Mesenchymal stem cell (in vitro differentiated cells and primary cell): ENCODE results near the gene SENP5.

Experiments
- DNase-seq: peaks from one replicate; pipeline ENCODE4 v3.0.0-alpha.2; 2013
- H2AFZ ChIP-seq: one replicate; pipeline ENCODE4 v1.6.1; 2013; ENCODE audit warnings: low read depth, mild to moderate bottlenecking, control low read depth, inconsistent platforms, low read length, moderate library complexity
- H2AK5ac ChIP-seq: 2 replicates; pipeline ENCODE4 v1.6.1; 2013; ENCODE audit warnings: low read length, moderate library complexity, mild to moderate bottlenecking, inconsistent platforms; ENCODE audit not compliant: severe bottlenecking
- H2BK120ac ChIP-seq: one replicate; pipeline ENCODE4 v1.6.1; 2013; ENCODE audit warnings: low read depth, mild to moderate bottlenecking, inconsistent platforms, low read length, moderate library complexity
- H2BK12ac ChIP-seq, 2 experiments: one replicate each; pipeline ENCODE4 v1.6.1; 2013; ENCODE audit warnings: inconsistent platforms in 2 of 2, low read length in 2 of 2, mild to moderate bottlenecking in 2 of 2, moderate library complexity in 2 of 2, control low read depth in 1 of 2
- H2BK15ac ChIP-seq: one replicate; pipeline ENCODE4 v1.6.1; 2013; ENCODE audit warnings: mild to moderate bottlenecking, low read depth, inconsistent platforms; ENCODE audit not compliant: poor library complexity, severe bottlenecking
- H2BK5ac ChIP-seq: 2 replicates; pipeline ENCODE4 v1.6.1; 2013; ENCODE audit warnings: low read depth, mild to moderate bottlenecking, low read length, control low read depth, inconsistent platforms; ENCODE audit not compliant: poor library complexity, severe bottlenecking
- H3K14ac ChIP-seq, 2 experiments: one replicate each; pipeline ENCODE4 v1.6.1; 2013; ENCODE audit warnings: inconsistent platforms in 2 of 2, low read length in 2 of 2, control low read depth in 1 of 2, mild to moderate bottlenecking in 1 of 2, moderate library complexity in 1 of 2
- H3K18ac ChIP-seq, 2 experiments: one replicate each; pipeline ENCODE4 v1.6.1; 2013; ENCODE audit warnings: inconsistent platforms in 2 of 2, low read length in 2 of 2, control low read depth in 1 of 2, low read depth in 1 of 2, mild to moderate bottlenecking in 1 of 2
- H3K23ac ChIP-seq, 2 experiments: one replicate each; pipeline ENCODE4 v1.6.1; 2013; ENCODE audit warnings: inconsistent platforms in 2 of 2, low read length in 2 of 2, mild to moderate bottlenecking in 2 of 2, moderate library complexity in 2 of 2, control low read depth in 1 of 2
- H3K27ac ChIP-seq: 2 replicates; pipeline ENCODE4 v1.5.1; 2013; ENCODE audit warnings: mild to moderate bottlenecking, moderate library complexity, low read length, control low read depth, inconsistent platforms; ENCODE audit not compliant: poor library complexity, severe bottlenecking
- H3K27me3 ChIP-seq, 2 experiments: 2 replicates each; pipeline versions ENCODE4 v1.6.1 to v1.7.0; 2013; ENCODE audit warnings: low read length in 2 of 2, mild to moderate bottlenecking in 2 of 2, moderate library complexity in 2 of 2, control low read depth in 1 of 2, inconsistent platforms in 1 of 2; ENCODE audit not compliant: control insufficient read depth in 1 of 2, insufficient read depth in 1 of 2
- H3K36me3 ChIP-seq, 2 experiments: 2 replicates each; pipeline versions ENCODE4 v1.6.1 to v1.7.0; 2013; ENCODE audit warnings: low read length in 2 of 2, control low read depth in 1 of 2, inconsistent platforms in 1 of 2, low read depth in 1 of 2, mild to moderate bottlenecking in 1 of 2; ENCODE audit not compliant: insufficient read depth in 2 of 2, control insufficient read depth in 1 of 2
- H3K4ac ChIP-seq, 2 experiments: one replicate each; pipeline ENCODE4 v1.6.1; 2013; ENCODE audit warnings: inconsistent platforms in 2 of 2, low read length in 2 of 2, mild to moderate bottlenecking in 2 of 2, moderate library complexity in 2 of 2, control low read depth in 1 of 2, low read depth in 1 of 2
- H3K4me1 ChIP-seq: 2 replicates; pipeline ENCODE4 v1.6.1; 2013; ENCODE audit warnings: low read depth, low read length, control low read depth; ENCODE audit not compliant: control insufficient read depth, insufficient read depth
- H3K4me2 ChIP-seq: 2 replicates; pipeline ENCODE4 v1.6.1; 2013; ENCODE audit warnings: low read length, mild to moderate bottlenecking, inconsistent platforms; ENCODE audit not compliant: poor library complexity, severe bottlenecking
- H3K4me3 ChIP-seq, 2 experiments: 2 replicates each; pipeline versions ENCODE4 v1.5.1 to v1.7.0; 2013; ENCODE audit warnings: low read length in 2 of 2, mild to moderate bottlenecking in 2 of 2, control low read depth in 1 of 2, low read depth in 1 of 2; ENCODE audit not compliant: insufficient read depth in 1 of 2
- H3K79me1 ChIP-seq: replicated peaks from 2 replicates; pipeline ENCODE4 v1.6.1; 2013; ENCODE audit warnings: mild to moderate bottlenecking, control low read depth, low read length, inconsistent platforms; ENCODE audit not compliant: poor library complexity, severe bottlenecking
- H3K9ac ChIP-seq: 2 replicates; pipeline ENCODE4 v1.7.0; 2013; ENCODE audit warnings: mild to moderate bottlenecking, low read length, moderate library complexity
- H3K9me3 ChIP-seq: 2 replicates; pipeline ENCODE4 v1.7.0; 2013; ENCODE audit warnings: mild to moderate bottlenecking, low read length; ENCODE audit not compliant: control insufficient read depth
- H4K8ac ChIP-seq: one replicate; pipeline ENCODE4 v1.6.1; 2013; ENCODE audit warnings: inconsistent platforms, mild to moderate bottlenecking, low read length, moderate library complexity
- H4K91ac ChIP-seq: one replicate; pipeline ENCODE4 v1.6.1; 2013; ENCODE audit warnings: mild to moderate bottlenecking, low read length, inconsistent platforms
- WGBS: methylation state at CpG from one replicate; pipeline ENCODE4 v1.1.7; 2013; ENCODE audit warnings: mixed read lengths; 5-methylcytosine and 5-hydroxymethylcytosine counted together

The SENP5 gene

DNA sequence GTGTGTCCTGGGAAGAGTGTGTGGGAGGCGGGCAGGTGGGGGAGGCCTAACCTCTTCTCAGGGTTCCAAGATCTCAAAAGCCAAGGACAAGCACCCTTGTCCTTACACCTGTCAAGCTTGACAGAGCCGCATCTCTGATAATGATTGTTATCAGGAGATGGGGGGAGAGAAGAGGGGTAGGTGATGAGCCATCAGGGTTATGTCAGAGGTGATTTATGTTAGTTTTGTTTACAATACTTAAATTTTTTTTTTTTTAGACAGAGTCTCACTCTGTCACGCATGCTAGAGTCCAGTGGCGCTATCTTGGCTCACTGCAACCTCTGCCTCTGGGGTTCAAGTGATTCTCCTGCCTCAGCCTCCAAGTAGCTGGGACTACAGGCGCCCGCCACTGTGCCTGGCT is 82.0 kb downstream of the SENP5 start:
- Histone ChIP-seq H3K9ac (no peak overlapping the region), H3K4me3 (no peak overlapping the region), H2BK15ac (no peak overlapping the region), H3K18ac (no peak overlapping the region), H3K4ac (no peak overlapping the region), H3K9me3 (no peaks in the 10 kb centered on the region), H4K8ac (no peak overlapping the region), H3K36me3 (peaks cover 15 to 19% of the 10 kb centered on the region in 2 experiments), H3K27ac (no peak overlapping the region), H3K4me1 (peaks cover 2% of the 10 kb centered on the region), H2BK120ac (no peak overlapping the region), H2AK5ac (no peak overlapping the region), H4K91ac (no peak overlapping the region), H3K79me1 (peaks cover 5% of the 10 kb centered on the region), H3K4me2 (no peak overlapping the region), H2AFZ (no peak overlapping the region), H2BK5ac (no peak overlapping the region), H2BK12ac (no peak overlapping the region), H3K14ac (no peak overlapping the region), H3K27me3 (peaks cover 0 to 9% of the 10 kb centered on the region in 2 experiments), H3K23ac (no peak overlapping the region)
- DNase-seq: no peak
- WGBS: 92% methylated on average over 6 of the region's 6 CpGs

DNA sequence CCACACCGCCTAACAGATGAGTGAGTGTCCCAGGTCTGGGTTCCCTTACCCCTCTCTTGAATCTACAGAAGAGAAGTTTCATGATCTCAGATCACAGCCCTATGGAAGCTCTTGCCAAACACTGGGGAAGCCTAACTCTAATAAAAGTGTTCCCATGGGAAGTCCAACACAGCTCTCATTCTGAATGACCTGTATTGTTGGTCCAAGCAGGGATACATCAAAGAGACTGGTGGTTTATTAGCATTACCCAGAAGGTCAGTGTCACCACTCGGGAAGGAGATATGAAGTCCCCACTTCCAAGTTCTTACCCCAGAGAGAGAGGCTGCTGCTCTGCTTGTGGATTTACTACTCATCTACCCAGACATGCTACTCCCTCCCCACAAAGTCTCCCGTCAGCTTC is 83.7 kb downstream of the SENP5 start:
- Histone ChIP-seq H3K36me3 (peaks cover 6 to 15% of the 10 kb centered on the region in 2 experiments), H4K91ac (no peak overlapping the region), H3K14ac (no peak overlapping the region), H4K8ac (no peak overlapping the region), H3K4me3 (no peak overlapping the region), H3K4me2 (no peak overlapping the region), H3K18ac (no peak overlapping the region), H3K9ac (no peak overlapping the region), H3K27me3 (peaks cover 0 to 9% of the 10 kb centered on the region in 2 experiments), H3K4me1 (peaks cover 2% of the 10 kb centered on the region), H2BK5ac (no peak overlapping the region), H3K79me1 (no peaks in the 10 kb centered on the region), H2AK5ac (no peak overlapping the region), H3K4ac (no peak overlapping the region), H2BK12ac (no peak overlapping the region), H2BK15ac (no peak overlapping the region), H3K23ac (no peak overlapping the region), H2BK120ac (no peak overlapping the region), H2AFZ (no peak overlapping the region), H3K27ac (no peak overlapping the region), H3K9me3 (no peaks in the 10 kb centered on the region)
- WGBS: 90% methylated on average over 3 of the region's 3 CpGs
- no peak for DNase-seq

GRCh38 chr3:196954832-196955231 is 87.1 kb downstream of the SENP5 start:
- WGBS: 82% methylated on average over 4 of the region's 7 CpGs
- H3K27me3 ChIP-seq: peaks cover 0 to 9% of the 10 kb centered on the region in 2 experiments

DNA sequence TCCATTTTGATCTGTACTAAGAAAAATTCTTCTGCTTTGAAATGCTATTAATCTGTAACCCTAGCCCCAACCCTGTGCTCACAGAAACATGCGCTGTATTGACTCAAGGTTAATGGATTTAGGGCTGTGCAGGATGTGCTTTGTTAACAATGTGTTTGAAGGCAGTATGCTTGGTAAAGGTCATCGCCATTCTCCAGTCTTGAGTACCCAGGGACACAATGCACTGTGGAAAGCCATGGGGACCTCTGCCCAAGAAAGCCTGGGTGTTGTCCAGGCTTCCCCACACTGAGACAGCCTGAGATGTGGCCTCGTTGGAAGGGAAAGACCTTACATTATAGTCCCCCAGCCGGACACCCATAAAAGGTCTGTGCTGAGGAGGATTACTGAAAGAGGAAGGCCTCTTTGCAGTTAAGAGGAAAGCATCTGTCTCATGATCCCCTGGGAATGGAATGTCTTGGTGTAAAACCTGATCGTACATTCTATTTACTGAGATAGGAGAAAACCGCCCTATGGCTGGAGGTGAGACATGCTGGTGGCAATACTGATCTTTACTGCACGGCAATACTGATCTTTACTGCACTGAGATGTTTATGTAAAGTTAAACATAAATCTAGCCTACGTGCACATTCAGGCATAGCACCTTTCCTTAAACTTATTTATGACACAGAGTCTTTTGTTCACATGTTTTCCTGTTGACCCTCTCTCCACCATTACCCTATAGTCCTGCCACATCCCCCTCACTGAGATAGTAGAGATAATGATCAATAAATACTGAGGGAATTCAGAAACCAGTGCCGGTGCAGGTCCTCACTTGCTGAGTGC is 94.6 kb downstream of the SENP5 start:
- Histone ChIP-seq H2BK120ac (no peak overlapping the region), H3K79me1 (no peaks in the 10 kb centered on the region), H3K14ac (no peak overlapping the region), H3K18ac (no peak overlapping the region), H3K27ac (no peak overlapping the region), H3K4me2 (no peak overlapping the region), H3K4me1 (no peaks in the 10 kb centered on the region), H2BK5ac (no peak overlapping the region), H3K4me3 (no peak overlapping the region), H3K4ac (no peak overlapping the region), H3K9me3 (no peaks in the 10 kb centered on the region), H2BK12ac (no peak overlapping the region), H2BK15ac (no peak overlapping the region), H3K27me3 (peaks cover 0 to 4% of the 10 kb centered on the region in 2 experiments), H3K9ac (no peak overlapping the region), H2AK5ac (no peak overlapping the region), H3K23ac (no peak overlapping the region), H2AFZ (no peak overlapping the region), H3K36me3 (peaks cover 0 to 3% of the 10 kb centered on the region in 2 experiments), H4K91ac (no peak overlapping the region), H4K8ac (no peak overlapping the region)
- DNase-seq: no peak
- 82% methylated on average over 8 of the region's 9 CpGs for WGBS

More at GRCh38 chr3:196954832-196955231, 87.1 kb downstream of the SENP5 start:
- no peak for DNase-seq
- Histone ChIP-seq H3K18ac (no peak overlapping the region), H4K91ac (no peak overlapping the region), H3K14ac (no peak overlapping the region), H3K27ac (no peak overlapping the region), H3K4me3 (no peak overlapping the region), H2AFZ (no peak overlapping the region), H2BK12ac (no peak overlapping the region), H3K79me1 (no peaks in the 10 kb centered on the region), H2BK120ac (no peak overlapping the region), H3K9me3 (no peaks in the 10 kb centered on the region), H3K9ac (no peak overlapping the region), H3K23ac (no peak overlapping the region), H3K36me3 (peaks cover 0 to 8% of the 10 kb centered on the region in 2 experiments), H2BK15ac (no peak overlapping the region), H2AK5ac (no peak overlapping the region), H3K4ac (no peak overlapping the region), H3K4me2 (no peak overlapping the region), H3K4me1 (no peaks in the 10 kb centered on the region), H2BK5ac (no peak overlapping the region), H4K8ac (no peak overlapping the region)
